ENCODE measurements around the gene KLHDC4.

DNA sequence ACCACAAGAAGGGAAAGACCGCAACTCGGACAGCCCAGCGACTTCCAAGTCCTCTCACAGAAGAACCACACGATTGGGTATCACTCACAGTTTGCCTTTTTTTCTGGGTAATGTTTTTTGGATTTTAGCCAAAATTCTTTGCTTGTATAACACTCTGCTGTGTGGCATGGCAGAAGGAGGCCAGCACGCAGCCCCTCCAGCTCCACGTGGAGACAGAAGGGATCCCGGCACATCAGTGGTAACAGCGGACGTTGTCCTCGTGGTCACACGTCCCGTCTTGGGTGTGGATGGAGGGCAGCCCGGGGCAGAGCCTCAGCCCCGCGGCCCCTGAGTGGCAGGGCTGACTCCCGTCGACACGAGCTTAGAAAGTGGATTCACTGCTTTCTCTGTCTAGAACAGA lies 69.1 kb downstream of the KLHDC4 start:
- TF ChIP-seq, protein P1, sequence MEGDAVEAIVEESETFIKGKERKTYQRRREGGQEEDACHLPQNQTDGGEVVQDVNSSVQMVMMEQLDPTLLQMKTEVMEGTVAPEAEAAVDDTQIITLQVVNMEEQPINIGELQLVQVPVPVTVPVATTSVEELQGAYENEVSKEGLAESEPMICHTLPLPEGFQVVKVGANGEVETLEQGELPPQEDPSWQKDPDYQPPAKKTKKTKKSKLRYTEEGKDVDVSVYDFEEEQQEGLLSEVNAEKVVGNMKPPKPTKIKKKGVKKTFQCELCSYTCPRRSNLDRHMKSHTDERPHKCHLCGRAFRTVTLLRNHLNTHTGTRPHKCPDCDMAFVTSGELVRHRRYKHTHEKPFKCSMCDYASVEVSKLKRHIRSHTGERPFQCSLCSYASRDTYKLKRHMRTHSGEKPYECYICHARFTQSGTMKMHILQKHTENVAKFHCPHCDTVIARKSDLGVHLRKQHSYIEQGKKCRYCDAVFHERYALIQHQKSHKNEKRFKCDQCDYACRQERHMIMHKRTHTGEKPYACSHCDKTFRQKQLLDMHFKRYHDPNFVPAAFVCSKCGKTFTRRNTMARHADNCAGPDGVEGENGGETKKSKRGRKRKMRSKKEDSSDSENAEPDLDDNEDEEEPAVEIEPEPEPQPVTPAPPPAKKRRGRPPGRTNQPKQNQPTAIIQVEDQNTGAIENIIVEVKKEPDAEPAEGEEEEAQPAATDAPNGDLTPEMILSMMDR (IDR thresholded peaks at IDR 0.05), result no peak
- TF ChIP-seq POLR2A (IDR thresholded peaks at IDR 0.05) (no peak), EP300 (IDR thresholded peaks at IDR 0.05) (no peak)
